ENCODE measurements around the gene TRPM3. TPM values are rescaled to one million over a fixed set of nuclear protein-coding genes. Genes with fewer than 3 reads are reported as not detected.
A peak's percentile ranks its signal among the peaks of the same experiment; 100 is the strongest.

The TRPM3 gene
- total RNA-seq, 1 experiment from 2014 or later = 0.26 TPM

- no peaks in the 10 kb centered on the region for H4K20me1 ChIP-seq (ENCODE audit: insufficient read depth)
- DNase-seq = peak; percentile 56 to 57
- BruUV-seq (replicated peaks) = no TSS peak
- H3K27ac ChIP-seq = no peak overlapping the region
- no peak overlapping the region for H3K4me3 ChIP-seq
- POLR2A ChIA-PET (ENCODE audit: unreplicated experiment) = no interaction called here
- CTCF ChIA-PET = interaction anchor here (0.5 to 1.1 kb wide), 10 partner anchors 11 to 704 kb away, joined by 3 to 9 read pairs (median 4); no protein-coding TSS in a partner anchor
- no peak for TF ChIP-seq EZH2 (IDR thresholded peaks at IDR 0.05; ENCODE audit: low read depth)
- TF ChIP-seq CTCF (conservative IDR thresholded peaks at IDR 0.05) = peak; percentile 87
- H3K27me3 ChIP-seq (ENCODE audit: insufficient read depth, low read depth) = no peaks in the 10 kb centered on the region
- H3K9me2 ChIP-seq (ENCODE audit: insufficient read depth) = no peaks in the 10 kb centered on the region
- no peaks in the 10 kb centered on the region for H3F3A ChIP-seq (ENCODE audit: insufficient read depth, low read depth)
- H3K79me2 ChIP-seq (ENCODE audit: low read depth) = no peaks in the 10 kb centered on the region
- H2AFZ ChIP-seq = no peak overlapping the region
- H3K9me3 ChIP-seq (ENCODE audit: insufficient read depth, low read depth) = no peaks in the 10 kb centered on the region
- no peaks in the 10 kb centered on the region for H3K4me1 ChIP-seq (replicated peaks; ENCODE audit: insufficient read depth)
- intact Hi-C loops (cut with micrococcal nuclease; ENCODE audit: unreplicated experiment) = loop anchor here (1.0 to 10.0 kb wide), 8 partner anchors 118 to 928 kb away; partner anchors contain the start of gene APBA1
- H3K36me3 ChIP-seq (ENCODE audit: low read depth) = no peaks in the 10 kb centered on the region
- H3K4me2 ChIP-seq = no peak overlapping the region
These were observed 519.0 kb downstream of the TRPM3 start for GRCh38 chr9:70602321-70603019.

GRCh38 chr9:70601000-70601951 lies 520.1 kb downstream of the TRPM3 start:
- intact Hi-C loops (cut with micrococcal nuclease; ENCODE audit: unreplicated experiment) = loop anchor here (5.0 to 10.0 kb wide), 3 partner anchors 489 to 926 kb away; partner anchors contain the start of gene APBA1
- no peaks in the 10 kb centered on the region for H3K4me1 ChIP-seq (replicated peaks; ENCODE audit: insufficient read depth)
- no peaks in the 10 kb centered on the region for H3K36me3 ChIP-seq (ENCODE audit: low read depth)
- H3F3A ChIP-seq (ENCODE audit: insufficient read depth, low read depth) = no peaks in the 10 kb centered on the region
- no peaks in the 10 kb centered on the region for H4K20me1 ChIP-seq (ENCODE audit: insufficient read depth)
- H3K9me3 ChIP-seq (ENCODE audit: insufficient read depth, low read depth) = no peaks in the 10 kb centered on the region
- H3K4me2 ChIP-seq = no peak overlapping the region
- DNase-seq = peak in 1 of 2 experiments; percentile 40
- H3K79me2 ChIP-seq (ENCODE audit: low read depth) = no peaks in the 10 kb centered on the region
- ChIA-PET CTCF (interaction anchor here (0.6 to 1.0 kb wide), 4 partner anchors 39 to 265 kb away, joined by 3 to 9 read pairs (median 4); no protein-coding TSS in a partner anchor), POLR2A (ENCODE audit: unreplicated experiment) (interaction anchor here (0.6 kb wide), 1 partner anchor 187 kb away, joined by 5 read pairs; the partner anchor contains the start of gene KLF9)
- H3K27me3 ChIP-seq (ENCODE audit: insufficient read depth, low read depth) = no peaks in the 10 kb centered on the region
- no TSS peak for BruUV-seq (replicated peaks)
- H3K27ac ChIP-seq = no peak overlapping the region
- no peak overlapping the region for H2AFZ ChIP-seq
- H3K4me3 ChIP-seq = no peak overlapping the region
- no peak for TF ChIP-seq EZH2 (IDR thresholded peaks at IDR 0.05; ENCODE audit: low read depth)
- TF ChIP-seq CTCF (conservative IDR thresholded peaks at IDR 0.05) = no peak
- no peaks in the 10 kb centered on the region for H3K9me2 ChIP-seq (ENCODE audit: insufficient read depth)

GRCh38 chr9:70600506-70600905 lies 520.9 kb downstream of the TRPM3 start:
- H3K4me1 ChIP-seq (replicated peaks; ENCODE audit: insufficient read depth) = no peaks in the 10 kb centered on the region
- H3K27ac ChIP-seq = no peak overlapping the region
- intact Hi-C loops (cut with micrococcal nuclease; ENCODE audit: unreplicated experiment) = loop anchor here (5.0 to 10.0 kb wide), 3 partner anchors 488 to 926 kb away; partner anchors contain the start of gene APBA1
- H4K20me1 ChIP-seq (ENCODE audit: insufficient read depth) = no peaks in the 10 kb centered on the region
- CTCF ChIA-PET = no interaction called here
- H3K27me3 ChIP-seq (ENCODE audit: insufficient read depth, low read depth) = no peaks in the 10 kb centered on the region
- H3K4me3 ChIP-seq = no peak overlapping the region
- H3K36me3 ChIP-seq (ENCODE audit: low read depth) = no peaks in the 10 kb centered on the region
- DNase-seq = no peak
- no peaks in the 10 kb centered on the region for H3K79me2 ChIP-seq (ENCODE audit: low read depth)
- no peaks in the 10 kb centered on the region for H3F3A ChIP-seq (ENCODE audit: insufficient read depth, low read depth)
- H3K9me3 ChIP-seq (ENCODE audit: insufficient read depth, low read depth) = no peaks in the 10 kb centered on the region
- no peaks in the 10 kb centered on the region for H3K9me2 ChIP-seq (ENCODE audit: insufficient read depth)
- no peak overlapping the region for H2AFZ ChIP-seq
- BruUV-seq (replicated peaks) = no TSS peak
- H3K4me2 ChIP-seq = no peak overlapping the region
- POLR2A ChIA-PET (ENCODE audit: unreplicated experiment) = no interaction called here
- TF ChIP-seq EZH2 (IDR thresholded peaks at IDR 0.05; ENCODE audit: low read depth) (no peak), CTCF (conservative IDR thresholded peaks at IDR 0.05) (no peak)
